Neural progenitor cell (in vitro differentiated cells): ENCODE results near the gene MNT. TPM values are rescaled to one million over a fixed set of nuclear protein-coding genes. Genes with fewer than 3 reads are reported as not detected.
A peak's percentile ranks its signal among the peaks of the same experiment; 100 is the strongest.

Experiments
- DNase-seq: peaks from one replicate; pipeline ENCODE4 v3.0.0-alpha.2; 2016; ENCODE audit warnings: low spot score
- H2AFZ ChIP-seq: fragments of 200-600 bp; sonication (generic); replicated peaks from 2 replicates; pipeline ENCODE4 v1.6.1; 2016; ENCODE audit warnings: antibody characterized with exemption
- H3F3A ChIP-seq: fragments of 200-600 bp; sonication (generic); 2 replicates; pipeline ENCODE4 v1.6.1; 2016; ENCODE audit warnings: antibody characterized with exemption, low read depth
- H3K27ac ChIP-seq: fragments of 200-600 bp; sonication (generic); 2 replicates; pipeline ENCODE4 v1.5.1; 2016; ENCODE audit warnings: mild to moderate bottlenecking
- H3K27me3 ChIP-seq: fragments of 200-600 bp; sonication (generic); 2 replicates; pipeline ENCODE4 v1.6.1; 2016; ENCODE audit warnings: mild to moderate bottlenecking, moderate library complexity
- H3K36me3 ChIP-seq: fragments of 200-600 bp; sonication (generic); 2 replicates; pipeline ENCODE4 v1.5.1; 2016
- H3K4me1 ChIP-seq: fragments of 200-600 bp; sonication (generic); 2 replicates; pipeline ENCODE4 v1.6.1; 2016; ENCODE audit warnings: mixed run types
- H3K4me2 ChIP-seq: fragments of 200-600 bp; sonication (generic); 2 replicates; pipeline ENCODE4 v1.6.1; 2016
- H3K4me3 ChIP-seq: fragments of 200-600 bp; sonication (generic); 2 replicates; pipeline ENCODE4 v1.5.1; 2016
- H3K79me2 ChIP-seq: fragments of 200-600 bp; sonication (generic); 2 replicates; pipeline ENCODE4 v1.6.1; 2016; ENCODE audit warnings: low read depth
- H3K9ac ChIP-seq: fragments of 200-600 bp; sonication (generic); 2 replicates; pipeline ENCODE4 v1.6.1; 2016
- H3K9me3 ChIP-seq: fragments of 200-600 bp; sonication (generic); 2 replicates; pipeline ENCODE4 v1.5.1; 2016; ENCODE audit warnings: low read depth
- H4K20me1 ChIP-seq: fragments of 200-600 bp; sonication (generic); 2 replicates; pipeline ENCODE4 v1.6.1; 2016; ENCODE audit warnings: low read depth
- H3K27ac Mint-ChIP-seq: 3 replicates; pipeline ENCODE4 v1.8.0; 2021; ENCODE audit warnings: mixed read lengths
- H3K27me3 Mint-ChIP-seq: 2 replicates; pipeline ENCODE4 v1.8.0; 2022; ENCODE audit warnings: low read depth, mild to moderate bottlenecking, inconsistent platforms, moderate library complexity, mixed read lengths; ENCODE audit not compliant: insufficient read depth
- H3K36me3 Mint-ChIP-seq: 3 replicates; pipeline ENCODE4 v1.8.0; 2021; ENCODE audit warnings: mixed read lengths
- H3K4me1 Mint-ChIP-seq: 3 replicates; pipeline ENCODE4 v1.8.0; 2021; ENCODE audit warnings: mixed read lengths
- H3K4me3 Mint-ChIP-seq: 3 replicates; pipeline ENCODE4 v1.8.0; 2021; ENCODE audit warnings: mild to moderate bottlenecking, moderate library complexity, mixed read lengths
- H3K9me3 Mint-ChIP-seq: 3 replicates; pipeline ENCODE4 v1.8.0; 2020; ENCODE audit warnings: mixed read lengths
- CTCF ChIP-seq: fragments of 200-600 bp; sonication (generic); IDR thresholded peaks from 2 replicates; pipeline ENCODE4 v1.5.1; 2017; ENCODE audit warnings: antibody characterized with exemption, mild to moderate bottlenecking
- EZH2 ChIP-seq: fragments of 200-600 bp; sonication (generic); IDR thresholded peaks from 2 replicates; pipeline ENCODE4 v1.6.1; 2017; ENCODE audit warnings: antibody characterized with exemption, mild to moderate bottlenecking, moderate library complexity
- EZH2phosphoT487 ChIP-seq: fragments of 200-600 bp; sonication (generic); IDR thresholded peaks from 2 replicates; pipeline ENCODE4 v1.6.1; 2017; ENCODE audit warnings: antibody characterized with exemption
- total RNA-seq: library from RNA; depleted of rRNA; stranded (reverse); fragments of >200 nt; gene quantifications from 2 replicates; pipeline ENCODE4 v1.2.3, GENCODE V29; 2015; ENCODE audit warnings: low replicate concordance

MNT gene
- total RNA-seq, 1 donor from 2014 or later = 2.2 TPM

DNA sequence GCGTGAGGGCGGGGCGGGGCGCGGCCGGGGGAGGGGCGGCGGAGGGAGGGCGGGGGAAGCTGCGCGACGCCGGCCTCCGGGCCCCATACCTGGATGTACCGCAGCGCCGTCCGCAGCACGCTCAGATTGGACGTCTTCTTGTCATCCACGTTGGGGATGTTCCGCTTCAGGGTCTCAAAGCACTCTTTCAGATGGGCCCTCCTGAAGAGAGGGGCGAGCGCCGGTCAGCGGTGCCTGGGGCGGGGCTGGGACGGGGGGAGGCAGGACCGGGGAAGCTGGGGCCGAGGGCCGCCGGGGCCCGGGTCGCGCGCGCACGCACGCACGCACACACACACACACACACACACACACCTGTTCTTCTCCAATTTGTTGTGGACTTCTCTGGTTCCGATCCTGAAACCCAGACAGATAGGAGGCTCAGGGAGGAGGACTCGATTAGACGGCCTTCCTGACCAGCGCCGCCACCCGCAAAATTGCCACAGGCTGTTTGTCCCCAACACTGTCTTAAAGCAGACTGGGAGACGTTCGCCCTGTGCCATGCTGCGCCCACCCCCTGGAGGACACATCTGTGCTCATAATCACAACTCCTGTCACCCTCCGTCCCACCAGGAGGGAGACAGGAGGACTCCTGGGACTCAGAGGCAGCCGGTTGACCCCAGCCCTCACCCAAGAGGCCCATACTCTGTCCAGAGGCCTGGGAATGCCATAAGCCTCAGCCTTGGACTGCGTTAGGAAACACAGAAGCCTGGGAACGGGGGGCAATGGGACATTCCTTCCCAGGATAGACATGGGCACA, 6.7 kb downstream of the MNT start:
- Mint-ChIP-seq H3K27me3 (peaks cover 21% of the 10 kb centered on the region), H3K4me3 (peak overlapping the region; percentile 84), H3K9me3 (no peaks in the 10 kb centered on the region), H3K4me1 (peaks cover 71% of the 10 kb centered on the region), H3K36me3 (peaks cover under 1% of the 10 kb centered on the region), H3K27ac (peak overlapping the region; percentile 69)
- peak; percentile 47 for DNase-seq
- Histone ChIP-seq H3K4me1 (peaks cover 45% of the 10 kb centered on the region), H3K27ac (no peak overlapping the region), H3F3A (peaks cover 61% of the 10 kb centered on the region), H3K36me3 (no peaks in the 10 kb centered on the region), H3K79me2 (peaks cover 52% of the 10 kb centered on the region), H3K9me3 (no peaks in the 10 kb centered on the region), H3K27me3 (no peaks in the 10 kb centered on the region), H4K20me1 (peaks cover 67% of the 10 kb centered on the region), H3K4me3 (peak overlapping the region; percentile 69), H2AFZ (no peak overlapping the region), H3K9ac (no peak overlapping the region), H3K4me2 (peak overlapping the region; percentile 94)
- TF ChIP-seq EZH2 (no peak), CTCF (no peak), EZH2phosphoT487 (no peak)

GRCh38 chr17:2393174-2393953, 7.5 kb downstream of the MNT start:
- Histone ChIP-seq H3K4me3 (peak overlapping the region; percentile 69), H2AFZ (peak overlapping the region; percentile 73), H3K27ac (peak overlapping the region; percentile 78), H3K4me1 (peaks cover 43% of the 10 kb centered on the region), H3K27me3 (no peaks in the 10 kb centered on the region), H3K4me2 (peak overlapping the region; percentile 94), H3K9ac (peak overlapping the region; percentile 43), H3K36me3 (no peaks in the 10 kb centered on the region), H3K9me3 (no peaks in the 10 kb centered on the region), H3K79me2 (peaks cover 52% of the 10 kb centered on the region), H3F3A (peaks cover 53% of the 10 kb centered on the region), H4K20me1 (peaks cover 68% of the 10 kb centered on the region)
- Mint-ChIP-seq H3K4me3 (peak overlapping the region; percentile 80), H3K36me3 (peaks cover 7% of the 10 kb centered on the region), H3K4me1 (peaks cover 72% of the 10 kb centered on the region), H3K27ac (peak overlapping the region; percentile 78), H3K27me3 (peaks cover 19% of the 10 kb centered on the region), H3K9me3 (no peaks in the 10 kb centered on the region)
- peak; percentile 95 for DNase-seq
- no peak for TF ChIP-seq EZH2
- TF ChIP-seq EZH2phosphoT487 = no peak
- no peak for TF ChIP-seq CTCF

GRCh38 chr17:2392252-2393173, 8.3 kb downstream of the MNT start:
- H3K4me1 ChIP-seq = peaks cover 39% of the 10 kb centered on the region
- Mint-ChIP-seq H3K27ac (peak overlapping the region; percentile 93), H3K36me3 (peaks cover 10% of the 10 kb centered on the region), H3K4me1 (peaks cover 69% of the 10 kb centered on the region), H3K9me3 (no peaks in the 10 kb centered on the region), H3K4me3 (peak overlapping the region; percentile 88), H3K27me3 (peaks cover 16% of the 10 kb centered on the region)
- peak overlapping the region; percentile 17 for H2AFZ ChIP-seq
- H3F3A ChIP-seq = peaks cover 45% of the 10 kb centered on the region
- peaks cover 65% of the 10 kb centered on the region for H4K20me1 ChIP-seq
- TF ChIP-seq EZH2phosphoT487 (no peak), CTCF (no peak), EZH2 (no peak)
- H3K36me3 ChIP-seq = no peaks in the 10 kb centered on the region
- no peaks in the 10 kb centered on the region for H3K9me3 ChIP-seq
- DNase-seq = peak; percentile 98
- H3K4me3 ChIP-seq = peak overlapping the region; percentile 69
- peak overlapping the region; percentile 94 for H3K4me2 ChIP-seq
- peaks cover 44% of the 10 kb centered on the region for H3K79me2 ChIP-seq
- H3K27ac ChIP-seq = peak overlapping the region; percentile 78
- H3K9ac ChIP-seq = no peak overlapping the region
- H3K27me3 ChIP-seq = no peaks in the 10 kb centered on the region
